NCI-H1694 (cell line): ENCODE measurements around the gene PICALM.

Source experiments
- DNase-seq: peaks from one replicate; lab custom pipeline; 2025; lab: John Stamatoyannopoulos, UW

Gene PICALM

DNA sequence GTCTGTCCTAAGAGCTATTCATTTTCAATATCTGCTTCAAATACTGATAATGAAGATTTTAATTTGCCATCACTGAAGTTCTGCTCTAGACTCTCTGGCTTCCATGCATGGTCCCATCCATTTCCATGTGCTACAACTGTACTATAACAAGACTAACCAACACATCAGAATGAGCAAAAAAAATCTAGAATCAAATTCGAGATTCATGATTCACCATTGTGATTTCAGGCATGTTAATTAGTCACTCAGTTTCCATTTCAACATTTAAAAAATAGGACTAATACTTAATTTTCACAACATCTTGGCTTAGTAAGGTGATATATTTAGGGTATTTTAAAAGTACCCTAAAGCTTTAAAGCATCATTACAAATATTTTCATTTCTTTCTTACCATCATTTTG, 22.8 kb downstream of the PICALM start:
- no peak for DNase-seq

DNA sequence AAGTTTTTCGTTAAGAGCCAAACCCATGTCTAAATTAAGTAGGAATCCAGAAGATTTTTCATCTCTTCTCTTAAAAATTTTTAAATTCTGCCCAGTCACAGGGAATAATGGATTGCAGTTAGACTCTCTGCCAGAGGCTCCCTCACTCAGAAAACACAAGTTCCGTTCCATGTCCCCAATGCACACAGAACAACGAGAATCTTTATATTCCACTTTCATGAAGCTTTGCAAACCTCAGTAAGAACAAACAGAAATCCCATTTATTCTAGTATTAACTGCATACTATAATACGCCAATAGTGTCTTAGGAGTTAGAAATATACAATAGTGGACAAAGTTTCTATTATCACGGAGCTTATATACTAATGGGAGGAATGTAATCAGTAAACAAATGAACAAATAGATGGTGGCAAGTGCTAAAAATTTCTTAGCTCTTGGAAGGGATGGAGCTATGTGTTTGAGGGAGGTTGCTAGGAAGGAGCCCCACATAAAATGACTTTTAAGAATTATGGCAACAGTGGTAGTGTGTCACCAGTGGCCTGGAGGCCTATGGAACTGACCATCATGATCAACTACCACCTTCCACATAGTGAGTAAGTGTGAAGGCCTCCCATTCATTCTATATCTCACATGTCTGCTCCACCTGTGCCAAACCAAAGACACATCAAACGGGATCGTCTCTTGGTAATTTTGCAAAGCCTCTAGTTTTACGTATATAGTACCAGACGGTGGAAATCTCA, 24.9 kb downstream of the PICALM start:
- DNase-seq = no peak

DNA sequence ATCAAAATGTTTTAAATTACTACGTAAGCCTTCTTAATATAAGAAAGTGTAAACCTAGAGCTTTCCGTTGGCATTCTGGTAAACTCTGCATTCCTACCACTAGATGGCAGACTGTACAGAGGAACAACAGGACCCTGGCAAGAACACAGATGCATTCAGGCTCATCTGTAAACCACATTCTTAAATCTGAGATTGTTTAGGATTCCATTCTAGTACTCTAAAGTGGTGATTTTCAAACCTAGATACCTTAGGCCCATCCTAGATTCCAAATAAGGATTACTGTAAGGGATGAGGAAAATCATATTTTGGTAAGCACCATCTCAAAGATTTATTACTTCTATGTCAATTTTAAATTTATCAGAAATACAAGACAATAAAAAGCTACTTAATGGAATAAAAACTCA, 26.9 kb downstream of the PICALM start:
- DNase-seq = peak; percentile 40

DNA sequence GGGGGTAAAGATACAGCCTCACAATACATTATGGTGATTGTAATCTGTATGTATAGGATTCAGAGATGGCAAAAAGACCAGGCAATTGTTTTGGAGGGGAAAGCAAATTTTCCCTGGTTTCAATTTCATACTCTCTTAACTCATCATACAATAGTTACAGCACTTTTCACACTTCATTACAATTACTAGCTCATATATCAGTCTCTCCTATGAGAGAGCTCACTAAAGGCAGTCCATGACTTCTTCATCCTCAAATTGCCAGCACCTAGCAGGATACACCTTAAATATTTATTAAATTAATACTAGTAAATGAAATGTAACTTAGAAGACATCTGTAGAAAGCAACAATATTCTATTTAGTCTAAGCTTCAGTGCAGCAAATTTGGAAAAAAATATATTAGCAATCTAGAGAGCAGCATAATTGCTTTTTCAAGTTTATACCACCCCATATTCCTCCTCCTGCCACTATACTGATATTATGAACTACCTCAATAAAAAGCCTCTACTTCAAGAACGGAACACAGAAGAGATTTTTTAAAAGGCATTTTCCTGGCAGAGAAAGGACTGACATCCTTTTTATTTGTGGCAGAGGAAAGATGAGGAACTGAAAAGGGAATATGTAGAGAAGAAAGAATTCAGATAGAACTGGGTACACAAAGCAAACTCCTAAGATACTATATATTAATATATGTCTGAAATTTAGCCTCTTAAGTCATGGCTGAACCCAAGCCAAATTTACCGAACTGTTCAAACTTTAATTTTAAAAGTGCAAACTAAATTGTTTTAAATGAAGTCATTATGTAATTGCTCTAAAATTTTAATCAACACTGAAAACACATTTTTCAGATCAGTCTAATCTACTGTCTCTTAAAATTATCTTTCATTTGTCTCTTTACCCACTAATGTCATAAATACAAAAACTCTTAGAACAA, 27.7 kb downstream of the PICALM start:
- DNase-seq = no peak

DNA sequence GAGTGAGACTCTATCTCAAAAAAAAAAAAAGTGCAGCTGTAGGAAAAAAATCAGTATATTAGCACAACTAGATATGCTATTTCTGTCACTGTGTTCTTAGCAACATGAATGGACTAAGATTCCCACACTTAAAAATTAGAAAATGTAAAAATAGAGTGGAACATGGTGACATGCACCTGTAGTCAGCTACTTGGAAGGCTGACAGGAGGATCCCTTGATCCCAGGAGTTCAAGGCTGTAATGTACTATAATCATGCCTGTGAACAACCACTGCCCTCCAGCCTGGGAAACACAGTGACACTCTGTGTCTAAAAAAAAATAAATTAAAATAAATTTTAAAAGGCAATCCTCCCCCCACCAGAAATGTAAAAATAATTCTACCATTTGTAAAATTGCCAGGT, 29.8 kb downstream of the PICALM start:
- no peak for DNase-seq

DNA sequence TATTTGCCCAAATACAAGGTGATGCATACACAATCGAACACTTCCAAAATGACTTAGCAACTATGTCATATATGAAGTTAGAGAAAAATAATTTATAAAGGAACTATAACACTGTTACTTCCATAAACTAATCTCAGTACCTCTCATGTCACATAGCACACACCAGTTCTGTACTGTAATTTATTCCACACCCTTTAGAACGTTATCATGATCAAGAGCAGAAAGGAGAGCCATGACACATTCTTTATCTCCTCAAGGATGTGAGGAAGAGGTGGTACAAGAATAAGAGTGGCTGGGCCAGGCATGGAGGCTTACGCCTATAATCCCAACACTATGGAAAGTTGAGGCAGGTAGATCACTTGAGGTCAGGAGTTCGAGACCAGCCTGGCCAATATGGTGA, 31.1 kb downstream of the PICALM start:
- DNase-seq = no peak

DNA sequence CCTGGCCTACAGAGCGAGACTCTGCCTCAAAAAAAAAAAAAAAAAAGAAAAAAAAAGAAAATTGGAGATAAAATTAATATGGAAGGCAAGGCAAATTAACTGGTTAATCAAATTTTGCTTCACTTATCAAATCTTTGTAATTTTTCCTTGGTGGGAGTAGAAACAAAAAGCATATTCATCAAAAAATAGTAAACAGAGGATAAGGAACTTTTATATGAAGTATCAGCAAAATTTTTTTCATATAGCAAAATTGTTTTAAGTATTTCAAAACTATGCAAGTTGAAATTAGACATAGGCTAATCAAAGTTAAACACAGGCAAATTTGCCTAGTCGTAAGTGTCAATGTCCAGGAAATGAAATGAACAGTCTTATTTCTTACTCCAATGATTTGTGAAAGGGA, 33.0 kb downstream of the PICALM start:
- DNase-seq = no peak

DNA sequence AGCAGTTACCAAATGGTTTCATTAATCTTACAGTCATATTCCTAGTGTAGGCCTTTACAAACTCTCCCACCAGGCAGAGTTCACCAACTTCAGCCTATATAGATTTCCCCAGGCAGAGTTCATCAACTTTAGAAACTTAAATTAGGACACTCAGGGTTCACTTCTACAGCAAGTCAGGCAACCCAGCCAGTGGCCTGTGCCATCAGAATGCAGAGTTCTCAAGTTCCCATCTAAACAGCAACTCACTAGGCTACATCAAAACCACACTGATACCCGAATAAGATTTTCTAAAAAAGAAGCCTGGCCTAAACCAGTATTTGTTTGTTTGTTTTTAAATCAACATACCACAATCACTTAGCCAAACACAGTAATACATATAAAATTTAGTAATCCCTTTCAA, 33.7 kb downstream of the PICALM start:
- DNase-seq = no peak

DNA sequence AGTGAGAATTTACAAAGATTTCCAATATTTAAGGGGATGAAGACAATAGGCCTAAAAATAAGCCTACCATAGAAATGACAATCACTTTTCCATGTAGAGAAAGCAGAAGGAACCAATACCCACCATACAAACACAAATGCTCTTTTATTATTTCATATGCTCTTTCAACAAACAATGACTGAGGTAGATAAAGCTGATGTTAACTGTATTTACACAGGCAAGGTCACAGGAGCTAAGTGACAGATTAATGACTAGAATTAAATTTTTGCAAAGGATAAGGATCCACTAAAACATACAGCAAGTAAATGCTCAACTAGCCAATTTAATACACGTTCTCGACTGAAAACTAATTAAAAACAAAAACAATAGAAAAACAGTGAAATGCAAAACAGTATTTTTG, 34.2 kb downstream of the PICALM start:
- DNase-seq = no peak

DNA sequence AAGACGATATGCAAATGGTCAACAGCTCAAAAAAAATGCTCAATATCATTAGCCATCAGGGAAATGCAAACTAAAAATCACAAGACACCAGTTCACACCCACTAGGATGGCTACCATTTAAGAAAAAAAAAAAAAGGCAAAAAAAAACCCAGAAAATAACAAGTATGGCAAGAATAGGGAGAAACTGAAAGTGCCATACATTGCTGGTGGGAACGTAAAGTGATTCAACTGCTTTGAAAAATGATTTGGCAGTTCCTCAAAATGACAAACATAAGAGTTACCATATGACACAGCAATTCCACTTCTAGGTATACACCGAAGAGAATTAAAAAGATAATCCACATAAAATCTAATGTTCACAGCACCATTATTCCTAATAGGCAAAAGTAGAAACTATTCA, 47.5 kb downstream of the PICALM start:
- no peak for DNase-seq

DNA sequence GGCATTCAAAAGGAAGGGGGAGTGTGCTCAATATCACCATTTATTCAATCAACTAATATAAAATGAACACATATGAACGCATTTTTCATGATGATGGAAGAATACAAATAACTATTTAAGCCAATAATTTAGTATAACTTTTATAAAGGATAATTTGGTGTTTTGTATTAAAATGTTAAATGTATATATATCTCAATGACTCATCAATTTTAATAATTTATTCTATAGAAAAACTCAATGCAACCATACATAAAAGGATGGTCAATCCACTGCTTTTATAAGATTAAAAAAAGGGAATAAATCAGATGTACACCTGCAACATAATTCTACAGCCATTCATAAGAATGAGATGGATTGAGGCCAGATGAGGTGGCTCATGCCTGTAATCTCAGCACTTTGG, 50.6 kb downstream of the PICALM start:
- no peak for DNase-seq

DNA sequence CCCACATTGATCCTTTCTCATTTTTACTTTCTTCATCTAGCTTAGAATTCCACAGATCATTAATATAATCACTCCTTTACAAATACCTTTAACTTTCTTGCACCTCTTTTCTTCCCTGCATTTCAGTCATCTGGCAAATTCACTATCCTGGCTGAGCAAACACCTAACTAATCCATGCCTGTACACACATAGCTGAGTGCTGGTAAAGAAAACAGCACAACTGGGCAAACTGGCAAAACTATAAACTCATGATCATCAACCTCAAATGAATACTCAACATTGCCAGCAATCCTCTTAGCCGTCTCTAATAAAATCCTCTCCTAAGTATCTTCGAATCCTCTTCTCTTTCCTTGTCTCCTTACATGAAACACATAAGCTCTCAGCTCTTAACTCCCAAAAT, 52.4 kb downstream of the PICALM start:
- DNase-seq = no peak

DNA sequence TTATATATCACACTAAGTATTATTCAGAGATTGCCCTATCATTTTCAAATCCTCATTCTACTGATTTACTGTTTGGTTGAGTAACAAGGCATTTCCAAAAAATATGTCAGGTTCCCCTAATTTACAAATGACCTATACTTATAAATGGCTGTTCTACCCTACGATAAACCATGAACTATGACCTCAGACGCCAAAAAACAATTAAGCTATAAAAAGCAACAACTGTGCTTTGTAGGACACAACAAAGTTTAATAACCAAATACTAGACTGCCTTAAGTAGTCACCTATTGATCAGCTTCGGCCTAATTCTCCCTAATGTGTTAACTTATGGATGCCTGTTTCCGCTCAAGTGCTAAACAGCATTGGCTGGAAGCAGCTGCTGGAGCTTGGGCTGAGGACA, 53.2 kb downstream of the PICALM start:
- no peak for DNase-seq

DNA sequence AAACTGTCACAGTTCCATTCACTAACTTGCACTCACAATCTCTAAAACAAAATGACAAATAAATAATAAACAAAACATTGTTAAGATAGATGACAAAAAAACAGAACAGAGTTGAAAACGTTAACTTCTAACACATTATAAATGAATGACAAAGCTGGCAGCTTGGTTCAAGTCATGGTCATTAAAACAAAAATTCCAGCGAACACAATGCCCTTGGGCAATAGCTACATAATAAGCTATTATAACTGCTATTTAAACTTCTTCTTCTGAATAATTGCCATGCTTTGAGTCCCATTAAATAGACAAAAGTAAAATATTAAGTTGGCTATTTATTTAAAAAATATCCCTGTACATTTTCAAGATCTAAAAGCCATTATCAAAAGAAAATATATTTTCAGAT, 54.7 kb downstream of the PICALM start:
- no peak for DNase-seq

DNA sequence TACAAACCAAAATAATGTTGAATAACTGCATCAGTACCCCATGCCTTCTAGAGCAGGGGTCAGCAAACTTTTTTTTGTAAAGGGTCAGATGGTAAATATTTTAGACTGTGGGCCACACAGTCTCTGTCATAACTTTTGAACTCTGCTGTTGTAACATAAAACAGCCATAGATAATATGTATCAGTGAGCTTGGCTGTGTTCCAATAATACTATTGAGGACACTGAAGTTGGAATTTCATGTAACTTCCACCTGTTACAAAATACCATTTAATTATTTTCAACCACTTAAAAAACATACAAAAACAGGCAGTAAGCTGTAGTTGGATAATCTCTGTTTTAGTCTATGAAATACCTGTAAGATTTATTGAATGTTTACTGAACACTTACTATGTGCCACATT, 55.2 kb downstream of the PICALM start:
- DNase-seq = no peak

DNA sequence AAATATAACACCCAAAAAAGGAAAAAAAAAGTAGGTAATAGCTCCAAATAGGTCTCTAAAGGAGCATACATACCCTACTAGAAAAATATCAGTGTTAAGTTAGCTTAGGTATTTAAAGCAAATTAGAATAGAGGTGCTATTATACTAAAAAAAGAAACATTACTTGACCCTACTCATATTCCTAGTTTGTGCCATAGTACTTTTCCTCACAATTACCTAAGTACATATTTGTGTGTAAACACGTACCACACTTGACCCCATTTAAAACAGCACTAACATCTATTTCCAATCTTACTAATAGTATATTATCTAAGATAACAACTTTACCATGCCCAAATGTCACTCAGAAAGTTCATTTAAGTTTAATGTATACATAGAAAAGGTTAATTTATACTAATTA, 57.7 kb downstream of the PICALM start:
- no peak for DNase-seq

DNA sequence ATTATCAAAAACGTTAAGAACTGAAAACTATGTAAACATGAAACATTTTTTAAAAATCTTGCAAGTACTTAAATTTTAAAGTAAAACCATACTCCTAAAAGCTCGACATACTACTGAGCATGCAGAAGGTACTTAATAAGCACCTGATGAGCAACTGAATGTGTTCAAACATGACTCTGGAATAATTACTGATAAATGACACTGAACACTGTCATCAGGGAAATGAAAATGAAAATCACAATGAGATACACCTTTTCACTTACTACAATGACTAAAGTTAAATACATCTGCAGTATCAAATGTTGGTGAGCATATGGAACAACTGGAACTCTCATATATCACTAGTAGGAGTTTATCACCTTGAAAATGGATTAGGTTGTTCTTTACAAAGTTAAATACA, 65.2 kb downstream of the PICALM start:
- no peak for DNase-seq

DNA sequence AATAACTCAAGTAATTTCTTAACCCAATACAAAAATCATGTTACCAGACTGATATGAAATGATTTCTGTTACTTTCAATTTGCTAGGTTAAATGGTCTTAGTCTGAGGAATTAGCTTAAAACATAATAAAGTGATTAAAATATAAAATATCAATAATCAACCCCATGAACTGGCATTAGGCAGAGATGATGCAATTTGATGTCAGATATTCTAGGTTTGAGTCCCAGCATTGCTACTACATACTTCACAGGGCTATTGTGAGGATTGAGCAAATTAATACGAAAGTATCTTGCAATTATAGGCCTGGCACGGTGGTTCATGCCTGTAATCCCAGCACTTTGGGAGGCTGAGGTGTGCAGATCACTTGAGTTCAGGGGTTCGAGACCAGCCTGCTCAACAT, 66.5 kb downstream of the PICALM start:
- no peak for DNase-seq

DNA sequence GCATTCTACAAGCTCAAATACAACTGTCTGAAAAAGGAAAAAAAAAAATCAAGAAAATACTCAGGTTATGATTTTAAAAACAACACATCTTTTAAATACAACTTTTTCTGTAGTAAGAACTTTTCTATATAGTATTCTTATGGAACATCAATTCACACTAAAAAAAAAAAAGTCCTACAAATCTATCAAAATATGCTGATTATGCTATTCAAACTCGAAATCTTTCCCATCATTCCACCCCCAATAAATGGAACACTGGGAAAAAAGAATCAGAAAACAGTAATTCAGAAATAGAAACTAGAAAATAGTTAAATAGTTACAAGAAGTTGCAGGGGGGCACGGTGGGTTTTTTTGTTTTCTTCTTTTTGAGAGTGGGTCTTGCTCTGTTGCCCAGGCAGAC, 77.4 kb downstream of the PICALM start:
- no peak for DNase-seq

DNA sequence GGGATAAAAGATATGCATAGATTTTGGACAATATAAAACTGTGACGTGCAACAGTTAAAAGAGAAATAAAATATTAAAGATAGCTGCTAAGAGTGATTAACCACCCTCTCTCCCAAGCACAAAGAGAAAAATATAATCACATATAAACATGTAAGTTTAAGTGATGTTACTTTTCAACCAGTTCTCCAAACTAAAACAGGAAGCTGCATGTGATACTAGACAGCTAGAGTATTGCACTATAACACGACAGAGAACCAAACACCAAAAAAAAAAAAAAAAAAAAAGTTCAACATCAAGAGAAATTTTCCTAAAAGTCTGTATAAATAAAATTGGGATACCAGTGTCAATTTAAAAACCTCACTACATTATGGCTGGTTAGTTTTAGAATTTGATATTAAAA, 79.1 kb downstream of the PICALM start:
- DNase-seq = no peak

DNA sequence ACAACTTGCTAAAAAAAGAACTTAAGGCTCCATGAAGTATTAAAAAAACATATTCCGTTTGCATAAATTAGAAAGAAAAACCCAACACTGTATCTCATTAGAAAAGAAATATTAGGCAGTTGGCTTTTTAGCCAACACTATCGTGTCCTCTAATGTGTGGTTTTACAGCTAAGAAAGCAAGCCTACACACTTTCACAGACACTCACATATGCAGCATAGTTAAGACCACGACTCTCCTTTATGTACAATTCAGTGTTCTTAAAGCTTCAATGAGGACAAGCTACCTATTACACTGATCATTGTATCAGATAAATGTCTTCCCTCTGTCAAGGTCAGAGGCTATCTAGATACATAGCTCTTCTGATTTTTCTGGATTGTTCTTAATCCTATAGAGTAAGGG, 80.1 kb downstream of the PICALM start:
- DNase-seq = no peak

DNA sequence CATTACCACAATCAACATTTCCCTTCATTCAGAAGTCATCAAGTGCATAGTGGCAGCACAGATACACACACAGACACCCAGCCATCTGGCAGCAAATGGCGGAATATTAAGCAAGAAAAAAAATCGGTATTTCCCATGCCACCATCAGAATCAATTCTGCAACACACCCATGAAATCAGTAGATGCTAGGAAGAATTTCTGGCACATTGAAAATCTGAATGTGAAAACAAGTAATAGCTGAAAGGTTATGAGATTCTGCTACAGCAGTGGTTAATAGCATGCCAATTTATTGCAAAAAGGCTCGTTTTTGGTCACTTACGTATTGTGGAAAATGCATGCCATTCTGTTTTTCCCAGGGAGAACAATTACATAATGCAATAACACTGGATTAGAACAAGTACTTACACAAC, 91.1 kb downstream of the PICALM start:
- DNase-seq = no peak

DNA sequence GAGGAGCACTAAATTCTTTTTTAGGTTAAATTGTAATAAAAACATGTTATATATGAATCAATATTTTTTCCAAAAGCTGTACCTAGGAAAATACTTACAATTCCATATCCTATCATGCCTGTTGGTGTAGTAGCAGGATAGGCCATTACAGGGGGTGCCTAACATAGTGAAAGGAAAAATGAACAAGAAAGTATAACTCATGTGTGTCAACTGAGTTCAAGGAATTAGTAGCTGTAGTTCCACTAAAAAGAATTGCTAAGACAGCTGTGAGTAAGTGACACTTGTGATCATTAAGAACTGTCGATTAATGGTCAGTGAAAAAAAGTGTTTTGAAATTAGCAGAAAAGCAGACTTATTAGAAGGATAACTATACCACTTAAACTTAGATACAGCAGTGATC, 92.4 kb downstream of the PICALM start:
- DNase-seq = no peak

DNA sequence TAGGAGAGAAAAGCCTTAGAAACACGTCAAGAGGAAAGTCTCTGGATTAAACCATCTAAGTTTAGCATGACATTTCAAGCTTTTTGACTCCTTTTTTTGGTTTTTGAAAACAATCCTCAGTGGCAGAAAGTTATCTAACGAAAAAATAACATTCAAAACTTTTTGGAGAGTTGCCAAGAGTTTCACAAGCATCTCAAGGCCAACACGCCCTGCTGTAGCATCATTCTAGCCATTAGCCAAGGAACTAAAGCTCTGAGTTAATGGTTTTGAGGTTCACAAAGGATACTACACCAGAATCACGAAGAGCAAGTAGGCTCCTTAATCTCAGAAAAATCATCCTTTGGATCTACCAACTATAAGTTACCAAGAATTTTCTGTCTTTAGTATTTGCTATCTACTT, 94.8 kb downstream of the PICALM start:
- DNase-seq = no peak
